ENCODE measurements around the gene NLRC5.

NLRC5 gene

GRCh38 chr16:57125969-57126368, 136.6 kb downstream of the NLRC5 start:
- no peaks in the 10 kb centered on the region for H3K27me3 ChIP-seq (ENCODE audit: insufficient read depth, low read depth, severe bottlenecking)
- no peaks in the 10 kb centered on the region for H3K9me3 ChIP-seq (ENCODE audit: severe bottlenecking)
- no peak for TF ChIP-seq CTCF (IDR thresholded peaks at IDR 0.05; ENCODE audit: low read depth, low read length)
- no peaks in the 10 kb centered on the region for H3K36me3 ChIP-seq
- H3K27ac ChIP-seq = no peak overlapping the region
- DNase-seq = no peak
- no peak overlapping the region for H3K4me3 ChIP-seq (ENCODE audit: low read depth, low read length)

GRCh38 chr16:57126411-57126810, 137.1 kb downstream of the NLRC5 start:
- Histone ChIP-seq H3K9me3 (ENCODE audit: severe bottlenecking) (no peaks in the 10 kb centered on the region), H3K27ac (no peak overlapping the region), H3K4me3 (ENCODE audit: low read depth, low read length) (no peak overlapping the region), H3K36me3 (no peaks in the 10 kb centered on the region), H3K27me3 (ENCODE audit: insufficient read depth, low read depth, severe bottlenecking) (no peaks in the 10 kb centered on the region)
- no peak for TF ChIP-seq CTCF (IDR thresholded peaks at IDR 0.05; ENCODE audit: low read depth, low read length)
- no peak for DNase-seq

- Histone ChIP-seq H3K9me3 (ENCODE audit: severe bottlenecking) (no peaks in the 10 kb centered on the region), H3K27ac (no peak overlapping the region), H3K27me3 (ENCODE audit: insufficient read depth, low read depth, severe bottlenecking) (no peaks in the 10 kb centered on the region), H3K36me3 (no peaks in the 10 kb centered on the region), H3K4me3 (ENCODE audit: low read depth, low read length) (no peak overlapping the region)
- no peak for TF ChIP-seq CTCF (IDR thresholded peaks at IDR 0.05; ENCODE audit: low read depth, low read length)
- DNase-seq = no peak
Measured at GRCh38 chr16:57127037-57127763, 137.8 kb downstream of the NLRC5 start.

- Histone ChIP-seq H3K27ac (no peak overlapping the region), H3K9me3 (ENCODE audit: severe bottlenecking) (no peaks in the 10 kb centered on the region), H3K4me3 (ENCODE audit: low read depth, low read length) (no peak overlapping the region), H3K27me3 (ENCODE audit: insufficient read depth, low read depth, severe bottlenecking) (no peaks in the 10 kb centered on the region), H3K36me3 (no peaks in the 10 kb centered on the region)
- TF ChIP-seq CTCF (IDR thresholded peaks at IDR 0.05; ENCODE audit: low read depth, low read length) = no peak
- no peak for DNase-seq
Measured at GRCh38 chr16:57127836-57128235, 138.5 kb downstream of the NLRC5 start.

GRCh38 chr16:57128771-57129389, 139.5 kb downstream of the NLRC5 start:
- H3K27me3 ChIP-seq (ENCODE audit: insufficient read depth, low read depth, severe bottlenecking) = no peaks in the 10 kb centered on the region
- H3K4me3 ChIP-seq (ENCODE audit: low read depth, low read length) = no peak overlapping the region
- TF ChIP-seq CTCF (IDR thresholded peaks at IDR 0.05; ENCODE audit: low read depth, low read length) = no peak
- H3K36me3 ChIP-seq = no peaks in the 10 kb centered on the region
- H3K9me3 ChIP-seq (ENCODE audit: severe bottlenecking) = no peaks in the 10 kb centered on the region
- DNase-seq = no peak
- H3K27ac ChIP-seq = no peak overlapping the region

Data from WERI-Rb-1 (cell line).